Vagina (tissue), 2 donors: Measurements from ENCODE around the gene MEIOB. TPM values are rescaled to one million over a fixed set of nuclear protein-coding genes. Genes with fewer than 3 reads are reported as not detected.

ENCODE experiments used
- DNase-seq, 2 donors: peaks; one replicate each; pipeline ENCODE4 v3.0.0-alpha.2; 2017; ENCODE audit errors: extremely low spot score in 2 of 2
- H3K27ac ChIP-seq: fragments of 200-600 bp; sonication (generic); one replicate; pipeline ENCODE4 v1.5.1; 2019
- H3K27me3 ChIP-seq: fragments of 200-600 bp; sonication (generic); one replicate; pipeline ENCODE4 v1.5.1; 2019
- H3K36me3 ChIP-seq, 2 donors: fragments of 200-600 bp; sonication (generic); one replicate each; pipeline ENCODE4 v1.5.1; 2017 to 2019
- H3K4me1 ChIP-seq: fragments of 200-600 bp; sonication (generic); one replicate; pipeline ENCODE4 v1.5.1; 2019
- H3K4me3 ChIP-seq, 2 donors: fragments of 200-600 bp; sonication (generic); 1 replicate in 1 of 2; 2 replicates in 1 of 2; pipeline ENCODE4 v1.5.1; 2016 to 2019
- H3K9me3 ChIP-seq: fragments of 200-600 bp; sonication (generic); one replicate; pipeline ENCODE4 v1.5.1; 2019
- POLR2A ChIP-seq, 2 donors: fragments of 450-650 bp; IDR thresholded peaks; one replicate each; pipeline ENCODE4 v1.6.1; 2017; ENCODE audit warnings: antibody characterized with exemption in 2 of 2, mild to moderate bottlenecking in 2 of 2, moderate library complexity in 2 of 2
- POLR2AphosphoS5 ChIP-seq, 2 donors: sonication (generic); formaldehyde crosslinking; IDR thresholded peaks; one replicate each; pipeline ENCODE4 v1.9.0; 2017; ENCODE audit warnings: antibody characterized with exemption in 2 of 2, mild to moderate bottlenecking in 2 of 2, low read depth in 1 of 2; ENCODE audit not compliant: insufficient read depth in 1 of 2
- intact Hi-C: fragments of 100-400 bp; cut with DNase I; formaldehyde crosslinking; loops from one replicate; pipeline ENCODE4 v1.15.1; 2023
- total RNA-seq: library from RNA; depleted of rRNA; stranded (reverse); fragments of >200 nt; gene quantifications from one replicate; pipeline ENCODE4 v1.2.3, GENCODE V29; 2016
- TF ChIP-seq, protein P1 (sequence below), 3 experiments: fragments of 450-650 bp in 2 of 3; fragments of 200-600 bp in 1 of 3; sonication (generic) in 1 of 3; IDR thresholded peaks; one replicate each; pipeline ENCODE4 v1.5.1; 2017 to 2019; ENCODE audit warnings: antibody characterized with exemption in 3 of 3, mild to moderate bottlenecking in 2 of 3, moderate library complexity in 2 of 3

The MEIOB gene
- total RNA-seq, 1 donor from 2014 or later = not detected

DNA sequence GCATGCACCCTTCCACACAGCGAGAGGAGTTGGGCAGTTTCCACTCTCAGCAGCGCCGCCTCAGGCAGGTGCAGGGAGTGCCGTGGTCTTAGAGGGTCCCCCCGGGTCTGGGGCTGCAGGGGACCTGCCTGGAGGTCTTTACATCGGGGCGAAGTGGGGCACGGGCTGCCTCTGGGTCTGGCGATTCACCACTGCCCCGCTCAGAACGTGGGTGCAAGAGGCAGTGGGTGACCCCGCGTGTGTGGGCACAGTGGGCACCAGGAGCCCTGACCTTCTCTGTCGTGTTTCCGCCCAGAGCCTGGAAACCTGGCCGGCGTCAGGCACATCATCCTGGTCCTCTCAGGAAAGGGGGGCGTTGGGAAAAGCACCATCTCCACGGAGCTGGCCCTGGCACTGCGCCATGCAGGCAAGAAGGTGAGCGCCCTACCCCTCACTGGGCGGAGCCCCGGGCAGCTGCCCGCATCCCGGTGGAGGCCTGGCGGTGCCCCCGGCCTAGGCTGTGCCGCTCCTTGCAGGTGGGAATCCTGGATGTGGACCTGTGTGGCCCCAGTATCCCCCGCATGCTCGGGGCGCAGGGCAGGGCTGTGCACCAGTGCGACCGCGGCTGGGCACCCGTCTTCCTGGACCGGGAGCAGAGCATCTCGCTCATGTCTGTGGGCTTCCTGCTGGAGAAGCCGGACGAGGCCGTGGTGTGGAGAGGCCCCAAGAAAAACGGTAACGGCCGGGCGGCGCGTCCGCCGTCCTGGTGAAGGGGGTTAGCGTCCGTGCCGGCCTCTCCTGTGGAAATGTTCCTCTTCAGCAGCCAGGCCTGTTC, 85.5 kb downstream of the MEIOB start:
- no peak for DNase-seq
- Histone ChIP-seq H3K27ac (no peak overlapping the region), H3K4me3 (no peak overlapping the region), H3K36me3 (peaks cover 0 to 27% of the 10 kb centered on the region in 2 donors), H3K9me3 (no peaks in the 10 kb centered on the region), H3K4me1 (peaks cover 41% of the 10 kb centered on the region), H3K27me3 (no peaks in the 10 kb centered on the region)
- TF ChIP-seq, protein P1, sequence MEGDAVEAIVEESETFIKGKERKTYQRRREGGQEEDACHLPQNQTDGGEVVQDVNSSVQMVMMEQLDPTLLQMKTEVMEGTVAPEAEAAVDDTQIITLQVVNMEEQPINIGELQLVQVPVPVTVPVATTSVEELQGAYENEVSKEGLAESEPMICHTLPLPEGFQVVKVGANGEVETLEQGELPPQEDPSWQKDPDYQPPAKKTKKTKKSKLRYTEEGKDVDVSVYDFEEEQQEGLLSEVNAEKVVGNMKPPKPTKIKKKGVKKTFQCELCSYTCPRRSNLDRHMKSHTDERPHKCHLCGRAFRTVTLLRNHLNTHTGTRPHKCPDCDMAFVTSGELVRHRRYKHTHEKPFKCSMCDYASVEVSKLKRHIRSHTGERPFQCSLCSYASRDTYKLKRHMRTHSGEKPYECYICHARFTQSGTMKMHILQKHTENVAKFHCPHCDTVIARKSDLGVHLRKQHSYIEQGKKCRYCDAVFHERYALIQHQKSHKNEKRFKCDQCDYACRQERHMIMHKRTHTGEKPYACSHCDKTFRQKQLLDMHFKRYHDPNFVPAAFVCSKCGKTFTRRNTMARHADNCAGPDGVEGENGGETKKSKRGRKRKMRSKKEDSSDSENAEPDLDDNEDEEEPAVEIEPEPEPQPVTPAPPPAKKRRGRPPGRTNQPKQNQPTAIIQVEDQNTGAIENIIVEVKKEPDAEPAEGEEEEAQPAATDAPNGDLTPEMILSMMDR (IDR thresholded peaks at IDR 0.05) = no peak
- TF ChIP-seq POLR2AphosphoS5 (IDR thresholded peaks at IDR 0.05; ENCODE audit: insufficient read depth in 1 of 2, low read depth in 1 of 2) (no peak), POLR2A (IDR thresholded peaks at IDR 0.05) (no peak)
- intact Hi-C loops = no loop called here

DNA sequence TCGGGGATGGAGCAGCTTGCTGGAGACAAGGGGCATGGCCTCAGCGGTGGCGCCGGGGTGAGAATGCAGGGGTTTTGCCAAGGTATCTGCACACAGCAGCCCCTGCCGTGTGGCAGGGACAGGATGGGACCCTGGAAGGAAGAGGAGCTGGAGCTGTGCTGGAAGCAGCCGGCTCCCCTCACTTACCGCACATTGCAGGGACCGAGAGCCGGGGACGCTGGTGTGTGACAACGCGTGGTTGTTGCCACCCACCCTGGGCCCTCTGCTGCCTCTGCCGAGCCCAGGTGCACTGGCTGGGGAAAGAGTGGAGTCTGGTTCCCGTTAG, 86.2 kb downstream of the MEIOB start:
- H3K36me3 ChIP-seq = peaks cover 0 to 27% of the 10 kb centered on the region in 2 donors
- peaks cover 48% of the 10 kb centered on the region for H3K4me1 ChIP-seq
- intact Hi-C loops = no loop called here

DNA sequence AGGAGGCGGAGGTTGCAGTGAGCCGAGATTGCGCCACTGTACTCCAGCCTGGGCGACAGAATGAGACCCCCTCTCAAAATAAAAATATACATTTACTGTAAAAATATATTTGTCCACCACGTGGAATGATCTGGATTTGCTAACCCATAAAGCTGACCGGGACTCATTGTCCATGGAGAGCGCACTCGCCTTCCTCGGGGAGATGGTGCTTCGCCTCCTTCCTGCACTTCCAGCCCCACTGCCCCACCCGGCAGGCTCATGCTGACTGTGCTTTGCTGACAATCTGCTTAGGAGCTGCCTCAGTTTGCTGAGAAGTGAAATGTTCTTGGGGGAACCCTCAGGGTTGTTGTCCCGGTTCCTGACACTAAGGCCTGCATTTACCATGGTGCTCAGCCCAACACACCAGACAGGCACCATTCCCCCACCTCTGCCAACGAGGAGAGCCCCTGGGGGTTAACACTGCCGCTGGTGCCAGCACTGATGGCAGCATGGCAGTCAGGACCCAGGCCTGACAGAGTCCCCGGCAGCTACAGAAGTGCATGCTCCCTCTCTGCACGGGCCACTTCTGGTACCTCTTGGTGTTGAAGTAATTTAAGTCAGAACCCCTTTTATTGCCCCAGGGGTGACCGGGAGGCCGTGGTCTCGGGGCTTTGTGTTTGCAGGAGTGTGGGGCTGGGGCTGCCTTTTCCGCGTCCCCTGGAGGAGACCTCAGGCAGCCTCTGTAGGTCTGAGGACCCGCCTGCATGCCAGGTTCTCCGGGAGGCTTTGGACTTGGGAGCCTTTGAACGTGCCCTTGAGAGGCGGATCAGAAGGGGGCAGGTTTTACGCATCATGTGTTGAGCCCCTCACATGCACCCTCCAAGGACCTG, 86.8 kb downstream of the MEIOB start:
- no peaks in the 10 kb centered on the region for H3K9me3 ChIP-seq
- intact Hi-C loops = no loop called here
- H3K27me3 ChIP-seq = no peaks in the 10 kb centered on the region
- no peak for DNase-seq
- TF ChIP-seq, protein P1 (IDR thresholded peaks at IDR 0.05) = no peak
- TF ChIP-seq POLR2A (IDR thresholded peaks at IDR 0.05) = no peak
- TF ChIP-seq POLR2AphosphoS5 (IDR thresholded peaks at IDR 0.05; ENCODE audit: insufficient read depth in 1 of 2, low read depth in 1 of 2) = no peak
- no peak overlapping the region for H3K27ac ChIP-seq
- no peak overlapping the region for H3K4me3 ChIP-seq
- peaks cover 54% of the 10 kb centered on the region for H3K4me1 ChIP-seq
- peaks cover 0 to 29% of the 10 kb centered on the region in 2 donors for H3K36me3 ChIP-seq

More for the DNA sequence above, 86.2 kb downstream of the MEIOB start:
- TF ChIP-seq POLR2A (IDR thresholded peaks at IDR 0.05) (no peak), POLR2AphosphoS5 (IDR thresholded peaks at IDR 0.05; ENCODE audit: insufficient read depth in 1 of 2, low read depth in 1 of 2) (no peak)
- TF ChIP-seq, protein P1 (IDR thresholded peaks at IDR 0.05) = no peak
- no peaks in the 10 kb centered on the region for H3K27me3 ChIP-seq
- H3K9me3 ChIP-seq = no peaks in the 10 kb centered on the region
- no peak overlapping the region for H3K4me3 ChIP-seq
- H3K27ac ChIP-seq = no peak overlapping the region
- no peak for DNase-seq

Other genes starting within 250 kb of the MEIOB start
- gene JPT2, start 193.9 kb downstream of the MEIOB start, total RNA-seq = 19.9 TPM
- gene MAPK8IP3, start 166.0 kb downstream of the MEIOB start, total RNA-seq = 44.9 TPM
- 96.0 TPM for gene NME3, start 100.6 kb downstream of the MEIOB start, total RNA-seq
- 13.5 TPM for gene EME2, start 99.4 kb downstream of the MEIOB start, total RNA-seq
- 89.6 TPM for gene MRPS34, start 99.0 kb downstream of the MEIOB start, total RNA-seq
- 75.9 TPM for gene SPSB3, start 89.6 kb downstream of the MEIOB start, total RNA-seq
- 40.8 TPM for gene NUBP2, start 89.2 kb downstream of the MEIOB start, total RNA-seq
- gene IGFALS, start 78.5 kb downstream of the MEIOB start, total RNA-seq = not detected
- 71.5 TPM for gene HAGH, start 45.3 kb downstream of the MEIOB start, total RNA-seq
- 53.5 TPM for gene FAHD1, start 45.0 kb downstream of the MEIOB start, total RNA-seq
- 4.4 TPM for gene HS3ST6, start 46.3 kb upstream of the MEIOB start, total RNA-seq
- gene MSRB1, start 71.0 kb upstream of the MEIOB start, total RNA-seq = 53.0 TPM
- gene RPL3L, start 82.5 kb upstream of the MEIOB start, total RNA-seq = not detected
- gene NDUFB10, start 87.4 kb upstream of the MEIOB start, total RNA-seq = 132 TPM
- gene RPS2, start 92.7 kb upstream of the MEIOB start, total RNA-seq = 3,117 TPM
- gene RNF151, start 94.7 kb upstream of the MEIOB start, total RNA-seq = not detected
- gene TBL3, start 99.9 kb upstream of the MEIOB start, total RNA-seq = 44.2 TPM
- 1.2 TPM for gene NOXO1, start 109.3 kb upstream of the MEIOB start, total RNA-seq
- 11.5 TPM for gene GFER, start 112.0 kb upstream of the MEIOB start, total RNA-seq
- 8.3 TPM for gene SYNGR3, start 117.8 kb upstream of the MEIOB start, total RNA-seq
- 51.8 TPM for gene ZNF598, start 137.7 kb upstream of the MEIOB start, total RNA-seq
- not detected for gene NPW, start 147.6 kb upstream of the MEIOB start, total RNA-seq
- gene NHERF2, start 154.7 kb upstream of the MEIOB start, total RNA-seq = 44.7 TPM
- 28.5 TPM for gene NTHL1, start 175.7 kb upstream of the MEIOB start, total RNA-seq
- gene TSC2, start 175.8 kb upstream of the MEIOB start, total RNA-seq = 78.6 TPM